ENCODE measurements around the gene SUGCT.

Gene SUGCT

GRCh38 chr7:40546616-40547501 lies 412.1 kb downstream of the SUGCT start:
- Histone ChIP-seq H3K9me3 (ENCODE audit: control insufficient read depth, low read length) (no peaks in the 10 kb centered on the region), H3K4me1 (no peaks in the 10 kb centered on the region), H3K36me3 (ENCODE audit: control insufficient read depth, insufficient read depth, low read length) (no peaks in the 10 kb centered on the region), H3K79me2 (no peaks in the 10 kb centered on the region), H2AFZ (no peak overlapping the region), H3K27me3 (ENCODE audit: control insufficient read depth, insufficient read depth, low read length) (no peaks in the 10 kb centered on the region), H3K9ac (no peak overlapping the region), H3K27ac (no peak overlapping the region), H3K4me2 (ENCODE audit: low read length) (no peak overlapping the region), H3K4me3 (ENCODE audit: low read depth, low read length) (no peak overlapping the region)
- no peak for TF ChIP-seq CTCF (IDR thresholded peaks at IDR 0.05)

- Histone ChIP-seq H3K27me3 (ENCODE audit: control insufficient read depth, insufficient read depth, low read length) (no peaks in the 10 kb centered on the region), H3K4me1 (no peaks in the 10 kb centered on the region), H3K27ac (no peak overlapping the region), H3K9ac (no peak overlapping the region), H3K36me3 (ENCODE audit: control insufficient read depth, insufficient read depth, low read length) (no peaks in the 10 kb centered on the region), H3K79me2 (no peaks in the 10 kb centered on the region), H3K4me3 (ENCODE audit: low read depth, low read length) (no peak overlapping the region), H2AFZ (no peak overlapping the region), H3K4me2 (ENCODE audit: low read length) (no peak overlapping the region), H3K9me3 (ENCODE audit: control insufficient read depth, low read length) (no peaks in the 10 kb centered on the region)
- no peak for TF ChIP-seq CTCF (IDR thresholded peaks at IDR 0.05)
These were observed 414.7 kb downstream of the SUGCT start for GRCh38 chr7:40549372-40550039.

GRCh38 chr7:40551685-40552576 lies 417.1 kb downstream of the SUGCT start:
- TF ChIP-seq CTCF (IDR thresholded peaks at IDR 0.05), result no peak
- H3K27me3 ChIP-seq (ENCODE audit: control insufficient read depth, insufficient read depth, low read length), result no peaks in the 10 kb centered on the region
- no peaks in the 10 kb centered on the region for H3K79me2 ChIP-seq
- no peak overlapping the region for H2AFZ ChIP-seq
- no peaks in the 10 kb centered on the region for H3K4me1 ChIP-seq
- H3K4me2 ChIP-seq (ENCODE audit: low read length), result no peak overlapping the region
- no peaks in the 10 kb centered on the region for H3K36me3 ChIP-seq (ENCODE audit: control insufficient read depth, insufficient read depth, low read length)
- no peak overlapping the region for H3K9ac ChIP-seq
- H3K9me3 ChIP-seq (ENCODE audit: control insufficient read depth, low read length), result no peaks in the 10 kb centered on the region
- H3K27ac ChIP-seq, result no peak overlapping the region
- no peak overlapping the region for H3K4me3 ChIP-seq (ENCODE audit: low read depth, low read length)

GRCh38 chr7:40560672-40561071 lies 425.9 kb downstream of the SUGCT start:
- H3K9ac ChIP-seq, result no peak overlapping the region
- H3K4me1 ChIP-seq, result no peaks in the 10 kb centered on the region
- H3K4me3 ChIP-seq (ENCODE audit: low read depth, low read length), result no peak overlapping the region
- no peak for TF ChIP-seq CTCF (IDR thresholded peaks at IDR 0.05)
- no peak overlapping the region for H3K27ac ChIP-seq
- H3K27me3 ChIP-seq (ENCODE audit: control insufficient read depth, insufficient read depth, low read length), result no peaks in the 10 kb centered on the region
- no peak overlapping the region for H2AFZ ChIP-seq
- H3K9me3 ChIP-seq (ENCODE audit: control insufficient read depth, low read length), result no peaks in the 10 kb centered on the region
- no peak overlapping the region for H3K4me2 ChIP-seq (ENCODE audit: low read length)
- no peaks in the 10 kb centered on the region for H3K36me3 ChIP-seq (ENCODE audit: control insufficient read depth, insufficient read depth, low read length)
- no peaks in the 10 kb centered on the region for H3K79me2 ChIP-seq

Data from parathyroid adenoma (tissue), 2 donors.